Measurements from ENCODE around the gene GREB1.

DNA sequence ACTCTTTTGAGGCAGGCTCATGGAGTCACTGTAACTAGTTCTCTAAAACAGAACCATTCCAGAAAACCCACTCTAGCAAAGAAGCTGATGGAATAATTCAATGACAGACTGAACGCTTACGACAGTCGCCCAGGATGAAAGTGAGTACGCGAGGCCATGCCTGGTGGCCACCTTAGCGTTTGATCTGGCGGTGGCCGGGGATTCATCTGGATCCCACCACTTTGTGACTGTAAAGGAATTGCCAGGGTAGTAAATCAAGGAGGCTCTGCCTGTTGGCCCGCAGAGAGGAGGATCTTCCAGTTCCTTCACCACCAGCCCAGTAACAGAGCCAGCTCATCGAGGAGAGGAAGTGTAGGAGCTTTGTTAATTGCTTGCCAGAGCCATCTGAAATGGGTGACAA is 34.6 kb downstream of the GREB1 start:
- TF ChIP-seq, protein P1, sequence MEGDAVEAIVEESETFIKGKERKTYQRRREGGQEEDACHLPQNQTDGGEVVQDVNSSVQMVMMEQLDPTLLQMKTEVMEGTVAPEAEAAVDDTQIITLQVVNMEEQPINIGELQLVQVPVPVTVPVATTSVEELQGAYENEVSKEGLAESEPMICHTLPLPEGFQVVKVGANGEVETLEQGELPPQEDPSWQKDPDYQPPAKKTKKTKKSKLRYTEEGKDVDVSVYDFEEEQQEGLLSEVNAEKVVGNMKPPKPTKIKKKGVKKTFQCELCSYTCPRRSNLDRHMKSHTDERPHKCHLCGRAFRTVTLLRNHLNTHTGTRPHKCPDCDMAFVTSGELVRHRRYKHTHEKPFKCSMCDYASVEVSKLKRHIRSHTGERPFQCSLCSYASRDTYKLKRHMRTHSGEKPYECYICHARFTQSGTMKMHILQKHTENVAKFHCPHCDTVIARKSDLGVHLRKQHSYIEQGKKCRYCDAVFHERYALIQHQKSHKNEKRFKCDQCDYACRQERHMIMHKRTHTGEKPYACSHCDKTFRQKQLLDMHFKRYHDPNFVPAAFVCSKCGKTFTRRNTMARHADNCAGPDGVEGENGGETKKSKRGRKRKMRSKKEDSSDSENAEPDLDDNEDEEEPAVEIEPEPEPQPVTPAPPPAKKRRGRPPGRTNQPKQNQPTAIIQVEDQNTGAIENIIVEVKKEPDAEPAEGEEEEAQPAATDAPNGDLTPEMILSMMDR (IDR thresholded peaks at IDR 0.05; ENCODE audit: low read length) = no peak
- no peak for TF ChIP-seq EZH2 (IDR thresholded peaks at IDR 0.05; ENCODE audit: borderline replicate concordance, low read length)
